CD4-positive, alpha-beta T cell (primary cell): ENCODE results near the gene TBC1D2. TPM values are rescaled to one million over a fixed set of nuclear protein-coding genes. Genes with fewer than 3 reads are reported as not detected.

Experiments
- ATAC-seq: fragments of 200-7000 bp; cut with Tn5 transposase; one replicate; pipeline ENCODE4 v1.10.0; 2022; ENCODE audit warnings: mild to moderate bottlenecking; ENCODE audit not compliant: poor library complexity
- CTCF ChIA-PET: fragments of 350-600 bp; sonication (Branson Sonifier 250); formaldehyde crosslinking; loops from one replicate; lab custom pipeline; 2021; ENCODE audit warnings: antibody characterized with exemption, inconsistent platforms; lab: Charles Lee
- POLR2A ChIA-PET: fragments of 350-600 bp; sonication (Branson Sonifier 250); formaldehyde crosslinking; loops from one replicate; lab custom pipeline; 2021; ENCODE audit warnings: antibody characterized with exemption, inconsistent platforms; lab: Charles Lee
- DNase-seq, 14 experiments: peaks; one replicate each; pipeline ENCODE4 v3.0.0-alpha.2; 2013 to 2020; ENCODE audit warnings: mixed read lengths in 2 of 14
- H3K27ac ChIP-seq, 2 donors: one replicate each; pipeline versions ENCODE4 v1.5.1 to v1.7.0; 2013; ENCODE audit warnings: low read length in 2 of 2, low read depth in 1 of 2, mild to moderate bottlenecking in 1 of 2
- H3K27me3 ChIP-seq, 2 experiments: 1 replicate in 1 of 2; 2 replicates in 1 of 2; pipeline versions ENCODE4 v1.6.1 to v1.7.0; 2013; ENCODE audit warnings: low read length in 2 of 2, control low read depth in 1 of 2, mild to moderate bottlenecking in 1 of 2, moderate library complexity in 1 of 2; ENCODE audit not compliant: insufficient read depth in 2 of 2, control insufficient read depth in 1 of 2
- H3K36me3 ChIP-seq: one replicate; pipeline ENCODE4 v1.6.1; 2013; ENCODE audit warnings: low read length, control low read depth; ENCODE audit not compliant: insufficient read depth
- H3K4me1 ChIP-seq: one replicate; pipeline ENCODE4 v1.6.1; 2013; ENCODE audit warnings: low read length, control low read depth; ENCODE audit not compliant: insufficient read depth
- H3K4me3 ChIP-seq: one replicate; pipeline ENCODE4 v1.5.1; 2013; ENCODE audit warnings: mild to moderate bottlenecking, low read length, moderate library complexity
- H3K9me3 ChIP-seq, 2 experiments: 1 replicate in 1 of 2; 2 replicates in 1 of 2; pipeline versions ENCODE4 v1.6.1 to v1.7.0; 2013; ENCODE audit warnings: low read length in 2 of 2, mild to moderate bottlenecking in 2 of 2, control low read depth in 1 of 2, moderate library complexity in 1 of 2; ENCODE audit not compliant: control insufficient read depth in 1 of 2, insufficient read depth in 1 of 2
- H3K27ac Mint-ChIP-seq: one replicate; pipeline ENCODE4 v1.8.0; 2020; ENCODE audit warnings: mixed read lengths
- H3K27me3 Mint-ChIP-seq: one replicate; pipeline ENCODE4 v1.8.0; 2021; ENCODE audit warnings: mixed read lengths
- H3K36me3 Mint-ChIP-seq: one replicate; pipeline ENCODE4 v1.8.0; 2021; ENCODE audit warnings: low read depth, mixed read lengths
- H3K4me1 Mint-ChIP-seq: one replicate; pipeline ENCODE4 v1.8.0; 2021; ENCODE audit warnings: low read depth, mixed read lengths
- H3K4me3 Mint-ChIP-seq: one replicate; pipeline ENCODE4 v1.8.0; 2020; ENCODE audit warnings: mild to moderate bottlenecking, mixed read lengths
- H3K9me3 Mint-ChIP-seq: one replicate; pipeline ENCODE4 v1.8.0; 2020; ENCODE audit warnings: mixed read lengths
- CTCF ChIP-seq: fragments of 200-600 bp; IDR thresholded peaks from one replicate; pipeline ENCODE4 v1.8.0; 2022; ENCODE audit warnings: antibody characterized with exemption, mild to moderate bottlenecking
- intact Hi-C, 2 experiments: fragments of 100-400 bp; cut with DNase I in 1 of 2; cut with micrococcal nuclease in 1 of 2; formaldehyde crosslinking; loops; one replicate each; pipeline versions ENCODE4 v1.15.1 to v1.9.0; 2023 to 2025; cut with DNase I, micrococcal nuclease
- total RNA-seq, 174 experiments: library from RNA in 2 of 174; stranded (reverse) in 2 of 174; gene quantifications; one replicate each; pipeline ENCODE4 v1.2.3 and lab custom pipeline; 2021 to 2026

The TBC1D2 gene
- total RNA-seq, 2 experiments from 2014 or later: 2.9 to 4.0 TPM

DNA sequence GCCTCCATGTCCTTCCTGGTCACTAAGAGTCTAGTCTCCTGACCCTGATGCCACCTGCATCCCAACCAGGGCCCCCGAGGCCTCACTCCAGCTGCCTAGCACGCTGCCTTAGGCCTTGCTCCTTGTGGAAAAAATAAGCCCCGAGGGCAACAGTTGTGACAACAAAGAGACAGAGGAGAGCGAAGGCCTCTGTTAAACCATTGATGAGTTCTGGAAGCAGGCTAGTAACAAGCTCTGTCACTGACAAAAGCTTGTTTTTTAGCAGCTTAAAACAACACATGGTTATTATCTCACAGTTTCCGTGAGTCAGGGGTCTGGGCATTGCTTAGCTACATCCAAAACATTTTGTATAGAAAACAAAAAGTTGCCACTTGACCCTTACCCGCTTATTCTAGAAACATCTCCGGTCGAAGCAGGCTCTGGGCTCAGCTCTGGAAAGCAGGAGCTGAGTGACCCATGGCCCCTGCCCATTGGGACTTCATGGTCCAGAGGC, 48.2 kb upstream of the TBC1D2 start:
- no peaks in the 10 kb centered on the region for H3K36me3 ChIP-seq
- H3K4me1 Mint-ChIP-seq: no peaks in the 10 kb centered on the region
- POLR2A ChIA-PET: no interaction called here
- TF ChIP-seq CTCF: no peak
- ATAC-seq (no peak), DNase-seq (no peak)
- H3K9me3 Mint-ChIP-seq: no peaks in the 10 kb centered on the region
- CTCF ChIA-PET: no interaction called here
- no peak overlapping the region for H3K27ac ChIP-seq
- intact Hi-C loops: loop anchor here in 1 of 2 experiments (10.0 kb wide), 1 partner anchor 559 kb away; no protein-coding TSS in a partner anchor
- H3K27me3 Mint-ChIP-seq: no peaks in the 10 kb centered on the region
- peaks cover 0 to 2% of the 10 kb centered on the region in 2 experiments for H3K27me3 ChIP-seq
- no peak overlapping the region for H3K27ac Mint-ChIP-seq
- H3K4me3 ChIP-seq: no peak overlapping the region
- no peaks in the 10 kb centered on the region for H3K36me3 Mint-ChIP-seq
- H3K9me3 ChIP-seq: no peaks in the 10 kb centered on the region
- H3K4me1 ChIP-seq: no peaks in the 10 kb centered on the region
- no peak overlapping the region for H3K4me3 Mint-ChIP-seq

GRCh38 chr9:98302938-98303632, 47.6 kb upstream of the TBC1D2 start:
- Mint-ChIP-seq H3K36me3 (no peaks in the 10 kb centered on the region), H3K27me3 (no peaks in the 10 kb centered on the region), H3K27ac (no peak overlapping the region), H3K4me3 (no peak overlapping the region), H3K4me1 (no peaks in the 10 kb centered on the region), H3K9me3 (no peaks in the 10 kb centered on the region)
- no peak overlapping the region for H3K4me3 ChIP-seq
- no peaks in the 10 kb centered on the region for H3K4me1 ChIP-seq
- ChIA-PET POLR2A (no interaction called here), CTCF (no interaction called here)
- H3K36me3 ChIP-seq: no peaks in the 10 kb centered on the region
- H3K9me3 ChIP-seq: no peaks in the 10 kb centered on the region
- H3K27me3 ChIP-seq: peaks cover 0 to 4% of the 10 kb centered on the region in 2 experiments
- DNase-seq (no peak), ATAC-seq (no peak)
- no peak overlapping the region for H3K27ac ChIP-seq
- no peak for TF ChIP-seq CTCF
- intact Hi-C loops: loop anchor here in 1 of 2 experiments (10.0 kb wide), 1 partner anchor 558 kb away; no protein-coding TSS in a partner anchor

GRCh38 chr9:98302150-98302549, 46.7 kb upstream of the TBC1D2 start:
- peaks cover 0 to 4% of the 10 kb centered on the region in 2 experiments for H3K27me3 ChIP-seq
- ChIA-PET CTCF (no interaction called here), POLR2A (no interaction called here)
- no peak overlapping the region for H3K27ac ChIP-seq
- intact Hi-C loops: loop anchor here in 1 of 2 experiments (10.0 kb wide), 1 partner anchor 557 kb away; no protein-coding TSS in a partner anchor
- DNase-seq (no peak), ATAC-seq (no peak)
- H3K36me3 ChIP-seq: no peaks in the 10 kb centered on the region
- no peak overlapping the region for H3K27ac Mint-ChIP-seq
- H3K27me3 Mint-ChIP-seq: no peaks in the 10 kb centered on the region
- no peak overlapping the region for H3K4me3 ChIP-seq
- H3K36me3 Mint-ChIP-seq: no peaks in the 10 kb centered on the region
- TF ChIP-seq CTCF: no peak
- no peak overlapping the region for H3K4me3 Mint-ChIP-seq
- H3K4me1 Mint-ChIP-seq: no peaks in the 10 kb centered on the region
- no peaks in the 10 kb centered on the region for H3K9me3 ChIP-seq
- no peaks in the 10 kb centered on the region for H3K9me3 Mint-ChIP-seq
- no peaks in the 10 kb centered on the region for H3K4me1 ChIP-seq
